ENCODE data around the gene XRCC6.
"Not testable (repeated sequence)": the region's sequence is repeated elsewhere in the genome, so short reads cannot be mapped to it uniquely, and the experiment has no call there.

XRCC6 gene

DNA sequence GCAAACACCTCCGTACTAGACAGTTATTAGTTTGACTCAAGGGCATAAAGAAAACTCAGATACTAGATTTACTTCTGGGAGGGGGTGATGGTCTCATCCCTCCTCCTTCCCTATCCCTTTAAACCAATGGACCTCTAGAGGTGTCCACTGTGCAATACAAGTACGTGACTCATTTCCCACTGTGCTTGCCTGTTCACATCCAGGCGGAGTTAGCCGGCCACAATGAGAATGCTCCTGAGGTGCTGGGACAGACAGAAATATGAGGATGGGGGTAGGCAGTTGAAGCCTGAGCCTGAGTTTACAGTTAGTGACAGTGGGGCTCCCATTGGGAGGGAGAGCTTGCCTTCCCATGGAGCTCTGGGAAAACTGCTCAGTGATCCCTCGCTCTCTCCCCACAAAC lies 23.0 kb upstream of the XRCC6 start:
- in situ Hi-C loops (cut with HindIII; ENCODE audit: low sequenced_read_pairs): no loop called here

DNA sequence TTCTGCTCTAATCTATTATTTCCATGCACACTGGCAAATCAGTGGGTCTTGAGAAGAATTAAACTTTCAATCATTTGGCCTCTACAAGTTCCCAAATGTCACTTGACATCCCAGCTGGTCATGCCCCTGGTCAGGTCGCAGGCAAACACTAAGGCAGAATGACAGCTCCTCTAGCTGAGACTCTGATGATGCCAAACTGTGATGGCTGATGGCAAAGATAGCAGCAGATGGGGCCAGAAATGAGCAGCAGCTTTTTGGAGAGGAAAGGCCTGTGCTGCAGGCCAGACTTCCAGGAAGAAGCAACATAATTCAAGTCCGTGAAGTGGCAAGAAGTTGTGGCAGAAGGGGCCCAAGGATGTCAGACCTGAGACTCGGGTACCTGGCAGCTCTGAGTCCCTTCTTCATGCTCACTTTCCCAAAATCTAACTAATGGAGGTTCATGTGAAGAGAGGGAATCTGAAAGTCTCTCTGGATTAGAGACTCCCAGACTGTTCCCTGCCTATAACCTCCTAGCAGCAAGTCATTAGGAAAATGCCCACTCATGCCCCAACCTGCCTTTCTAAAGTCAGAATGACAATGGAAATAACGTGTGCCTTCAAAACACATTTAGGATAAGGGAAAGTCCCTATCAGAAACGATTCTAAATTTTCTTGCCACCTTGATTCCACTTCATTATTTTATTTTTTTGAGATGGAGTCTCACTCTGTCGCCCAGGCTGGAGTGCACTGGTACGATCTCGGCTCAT lies 22.0 kb upstream of the XRCC6 start:
- in situ Hi-C loops (cut with HindIII; ENCODE audit: low sequenced_read_pairs): no loop called here

- in situ Hi-C loops (cut with HindIII; ENCODE audit: low sequenced_read_pairs): no loop called here
Measured at GRCh38 chr22:41600976-41601375, 20.1 kb upstream of the XRCC6 start.

DNA sequence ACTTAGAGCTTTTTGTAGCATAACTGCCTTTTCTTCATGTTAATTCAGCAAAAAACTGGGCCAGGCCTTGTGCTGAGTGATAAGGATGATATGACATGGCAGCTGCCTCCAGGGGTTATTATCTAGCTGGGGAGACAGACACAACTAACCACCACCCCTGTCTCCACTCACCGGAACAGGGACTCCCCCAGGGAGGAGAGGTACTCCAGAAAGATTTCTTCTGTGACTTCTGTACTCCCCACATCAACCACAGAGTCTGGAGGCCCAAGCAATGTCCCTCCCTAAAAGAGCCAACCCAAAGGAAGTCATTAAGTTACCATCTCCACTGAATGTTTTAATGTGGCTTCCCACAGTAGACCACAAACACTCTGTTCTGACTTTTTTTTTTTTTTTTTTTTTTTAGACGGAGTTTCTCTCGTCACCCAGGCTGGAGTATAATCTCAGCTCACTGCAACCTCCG lies 17.2 kb upstream of the XRCC6 start:
- in situ Hi-C loops (cut with HindIII; ENCODE audit: low sequenced_read_pairs): no loop called here

DNA sequence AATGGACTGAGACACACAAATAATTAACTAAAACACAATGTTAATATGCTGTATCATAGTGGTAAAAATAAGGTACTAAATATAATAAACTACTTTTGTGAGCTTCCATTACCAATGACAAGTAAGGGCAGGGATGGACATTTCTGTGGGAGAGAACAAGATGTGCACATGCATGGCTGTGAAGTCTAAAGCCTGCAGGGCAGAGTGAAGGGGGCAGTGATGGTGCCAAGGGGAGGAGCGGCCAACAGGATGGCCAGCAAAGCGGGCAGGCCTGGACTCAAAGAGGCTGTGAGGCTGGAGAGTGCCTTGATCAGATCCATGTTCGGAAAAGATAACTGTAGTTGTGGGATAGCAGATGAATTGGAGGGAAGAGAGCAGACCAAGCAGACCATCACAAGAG lies 12.7 kb upstream of the XRCC6 start:
- in situ Hi-C loops (cut with HindIII; ENCODE audit: low sequenced_read_pairs): no loop called here

GRCh38 chr22:41612603-41613306 lies 8.3 kb upstream of the XRCC6 start:
- in situ Hi-C loops (cut with HindIII; ENCODE audit: low sequenced_read_pairs): no loop called here

GRCh38 chr22:41613456-41613855 lies 7.6 kb upstream of the XRCC6 start:
- in situ Hi-C loops (cut with HindIII; ENCODE audit: low sequenced_read_pairs): no loop called here

- in situ Hi-C loops (cut with HindIII; ENCODE audit: low sequenced_read_pairs): no loop called here
Measured at GRCh38 chr22:41619979-41620588, 1.0 kb upstream of the XRCC6 start.

DNA sequence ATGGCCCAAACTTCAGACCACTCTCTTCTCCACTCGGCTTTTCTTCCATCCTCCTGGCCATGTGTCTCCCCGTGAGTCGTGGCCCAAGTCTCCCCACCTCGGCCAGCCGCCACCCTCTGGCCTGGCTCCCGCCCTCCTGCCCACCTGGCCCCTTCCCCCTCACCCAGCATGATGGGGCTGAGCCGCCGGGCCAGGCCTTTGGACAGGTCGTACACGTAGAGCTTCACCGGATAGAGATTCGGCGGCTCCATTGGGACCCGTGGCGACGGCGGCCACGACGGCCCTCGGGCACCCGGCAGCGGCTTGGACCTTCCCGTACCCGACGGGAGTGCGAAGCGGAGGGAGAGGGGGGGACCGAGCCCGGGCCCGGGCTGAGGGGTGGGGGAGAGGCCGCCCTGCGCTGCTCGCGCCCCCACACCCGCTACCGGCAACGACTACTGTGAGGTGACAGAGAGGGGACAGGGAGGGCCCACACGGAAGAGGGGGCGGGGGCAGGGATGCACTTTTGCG lies 451 bp upstream of the XRCC6 start, which contains the start of gene DESI1:
Gene DESI1 (minus strand): TSS at position 455 of the 510 bp plus-strand sequence. CDS start 204 bp downstream, at position 251.
- in situ Hi-C loops (cut with HindIII; ENCODE audit: low sequenced_read_pairs): no loop called here

- in situ Hi-C loops (cut with HindIII; ENCODE audit: low sequenced_read_pairs): no loop called here
Measured at GRCh38 chr22:41621911-41622179, 750 bp downstream of the XRCC6 start.

DNA sequence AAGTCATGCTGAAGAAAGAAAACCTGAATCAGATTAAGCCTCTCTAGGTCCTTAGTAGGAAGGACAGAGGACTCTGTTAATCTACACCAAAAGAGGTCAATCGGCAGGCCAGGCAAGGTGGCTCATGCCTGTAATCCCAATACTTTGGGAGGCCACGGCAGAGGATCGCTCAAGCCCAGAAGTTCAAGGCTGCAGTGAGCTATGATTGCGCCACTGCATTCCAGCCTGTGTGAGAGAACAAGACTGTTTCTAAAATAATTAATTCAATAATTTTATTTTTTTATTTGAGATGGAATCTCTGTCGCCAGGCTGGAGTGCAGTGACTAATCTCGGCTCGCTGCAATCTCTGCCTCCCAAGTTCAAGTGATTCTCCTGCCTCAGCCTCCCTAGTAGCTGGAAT lies 4.5 kb downstream of the XRCC6 start:
- in situ Hi-C loops (cut with HindIII; ENCODE audit: low sequenced_read_pairs): no loop called here

GRCh38 chr22:41631115-41631514 lies 10.0 kb downstream of the XRCC6 start:
- in situ Hi-C loops (cut with HindIII; ENCODE audit: low sequenced_read_pairs): not testable (repeated sequence)

DNA sequence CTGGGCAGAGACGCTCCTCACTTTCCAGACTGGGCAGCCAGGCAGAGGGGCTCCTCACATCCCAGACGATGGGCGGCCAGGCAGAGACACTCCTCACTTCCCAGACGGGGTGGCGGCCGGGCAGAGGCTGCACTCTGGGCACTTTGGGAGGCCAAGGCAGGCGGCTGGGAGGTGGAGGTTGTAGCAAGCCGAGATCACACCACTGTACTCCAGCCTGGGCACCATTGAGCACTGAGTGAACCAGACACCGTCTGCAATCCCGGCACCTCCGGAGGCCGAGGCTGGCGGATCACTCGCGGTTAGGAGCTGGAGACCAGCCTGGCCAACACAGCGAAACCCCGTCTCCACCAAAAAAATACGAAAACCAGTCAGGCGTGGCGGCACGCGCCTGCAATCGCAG lies 10.5 kb downstream of the XRCC6 start:
- in situ Hi-C loops (cut with HindIII; ENCODE audit: low sequenced_read_pairs): not testable (repeated sequence)

GRCh38 chr22:41634610-41635009 lies 13.5 kb downstream of the XRCC6 start:
- in situ Hi-C loops (cut with HindIII; ENCODE audit: low sequenced_read_pairs): not testable (repeated sequence)

- in situ Hi-C loops (cut with HindIII; ENCODE audit: low sequenced_read_pairs): no loop called here
Measured at GRCh38 chr22:41636467-41636866, 15.4 kb downstream of the XRCC6 start.

GRCh38 chr22:41637623-41638022 lies 16.5 kb downstream of the XRCC6 start:
- in situ Hi-C loops (cut with HindIII; ENCODE audit: low sequenced_read_pairs): not testable (repeated sequence)

DNA sequence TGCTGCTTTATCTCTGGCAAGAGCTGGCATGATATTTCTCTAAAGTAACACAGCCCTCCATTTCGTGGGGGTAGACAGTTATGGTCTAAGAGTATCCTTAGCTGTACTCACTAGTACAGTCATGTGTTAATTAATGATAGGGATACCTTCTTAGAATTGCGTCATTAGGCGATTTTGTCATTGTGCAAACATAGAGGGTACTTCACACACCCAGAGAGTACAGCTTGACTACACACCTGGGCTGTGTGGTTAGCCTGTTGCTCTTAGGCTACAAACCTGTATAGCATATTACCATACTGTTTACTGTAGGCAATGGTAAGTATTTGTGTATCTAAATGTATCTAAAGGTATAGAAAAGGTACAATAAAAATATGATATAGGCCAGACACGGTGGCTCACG lies 17.0 kb downstream of the XRCC6 start:
- in situ Hi-C loops (cut with HindIII; ENCODE audit: low sequenced_read_pairs): no loop called here

DNA sequence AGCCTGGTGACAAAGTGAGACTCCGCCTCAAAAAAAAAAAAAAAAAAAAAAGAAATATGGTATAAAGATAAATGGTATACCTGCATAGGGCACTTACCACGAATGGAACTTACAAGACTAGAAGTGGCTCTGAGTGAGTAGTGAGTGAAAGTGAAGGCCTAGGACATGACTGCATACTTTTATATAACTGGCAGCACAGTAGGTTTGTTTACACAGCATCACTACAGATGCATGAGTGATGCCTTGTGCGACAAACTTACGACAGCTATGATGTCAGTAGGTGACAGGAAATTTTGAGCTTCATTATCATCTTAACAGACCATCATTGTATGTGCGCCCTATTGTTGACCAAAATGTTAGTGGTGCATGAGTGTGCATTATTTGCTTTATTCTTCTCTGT lies 17.7 kb downstream of the XRCC6 start:
- in situ Hi-C loops (cut with HindIII; ENCODE audit: low sequenced_read_pairs): no loop called here

- in situ Hi-C loops (cut with HindIII; ENCODE audit: low sequenced_read_pairs): no loop called here
Measured at GRCh38 chr22:41641854-41642253, 20.8 kb downstream of the XRCC6 start.

DNA sequence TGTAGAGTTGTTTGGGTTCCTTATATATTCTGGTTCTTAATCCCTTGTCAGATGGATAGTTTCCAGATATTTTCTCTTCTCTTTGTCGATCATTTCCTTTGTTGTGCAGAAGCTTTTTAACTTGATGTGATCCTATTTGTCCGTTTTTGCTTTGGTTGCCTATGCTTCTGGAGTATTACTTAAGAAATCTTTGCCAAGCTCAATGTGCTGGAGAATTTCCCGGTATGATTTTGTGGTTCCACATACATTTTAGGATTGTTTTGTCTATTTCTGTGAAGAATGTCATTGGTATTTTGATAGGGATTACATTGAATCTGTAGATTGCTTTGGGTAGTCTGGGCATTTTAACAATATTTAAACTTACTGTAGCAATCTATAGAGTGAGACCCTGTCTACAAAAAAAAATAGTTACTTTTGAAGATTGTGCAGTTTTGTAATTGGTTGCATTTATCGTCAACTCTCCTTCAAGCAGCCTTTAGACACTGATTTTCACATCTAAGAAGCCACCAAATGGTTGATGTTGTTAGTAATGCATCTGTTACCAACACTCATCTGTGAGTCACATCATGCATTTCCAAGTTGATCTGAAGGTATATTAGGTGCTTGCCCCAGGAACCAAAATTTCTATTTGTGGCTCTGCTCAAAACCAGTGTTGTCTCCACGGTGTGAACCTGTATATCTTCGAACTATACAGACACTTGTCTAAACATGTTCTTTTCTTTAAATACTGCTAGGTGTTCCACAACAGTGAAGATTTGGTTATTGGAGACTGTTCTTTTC lies 21.4 kb downstream of the XRCC6 start:
- in situ Hi-C loops (cut with HindIII; ENCODE audit: low sequenced_read_pairs): no loop called here

DNA sequence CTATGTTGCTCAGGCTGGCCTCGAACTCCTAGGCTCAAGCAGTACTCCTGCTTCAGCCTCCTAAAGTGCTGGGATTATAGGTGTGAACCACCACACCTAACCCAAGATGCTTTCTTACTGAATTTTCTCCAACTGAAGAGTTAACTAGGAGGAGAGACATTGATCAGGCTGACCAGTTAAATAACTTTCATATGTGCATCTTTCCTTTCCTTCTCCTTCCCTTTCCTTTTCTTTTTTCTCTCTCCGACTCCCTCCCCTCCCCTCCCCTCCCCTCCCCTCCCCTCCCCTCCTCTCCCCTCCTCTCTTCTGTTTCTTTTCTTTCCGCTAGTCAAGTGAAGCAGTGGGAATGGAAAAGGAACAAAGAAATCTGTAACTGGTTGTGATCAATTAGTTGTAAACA lies 26.7 kb downstream of the XRCC6 start:
- in situ Hi-C loops (cut with HindIII; ENCODE audit: low sequenced_read_pairs): no loop called here

Measured in DLD1 (cell line).